Ramos (cell line): ENCODE data around the gene TMEM86B.

Experiments used
- in situ Hi-C: fragments of 300-500 bp; cut with MboI; formaldehyde crosslinking; loops from one replicate; pipeline ENCODE4 v1.14.3; 2022; ENCODE audit warnings: low sequenced_read_pairs; ENCODE audit not compliant: unreplicated experiment

The TMEM86B gene

DNA sequence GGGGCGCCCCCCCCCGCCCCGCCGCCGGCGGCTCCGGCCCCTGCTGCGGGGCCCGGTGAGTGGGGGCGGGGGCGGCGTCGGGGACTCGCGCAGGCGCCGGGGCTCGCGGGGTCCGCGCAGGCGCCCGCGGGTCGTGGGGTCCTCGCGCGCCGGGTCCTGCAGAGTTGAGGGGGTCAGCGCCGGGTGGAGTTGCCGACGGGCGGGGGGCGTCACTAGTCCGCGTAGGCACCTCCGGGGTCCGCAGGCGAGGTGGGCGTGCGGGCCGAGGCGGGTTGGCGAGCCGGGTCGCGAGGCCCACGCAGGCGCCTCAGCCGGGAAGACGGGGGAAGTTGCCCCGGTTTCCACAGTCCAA, 29.9 kb upstream of the TMEM86B start:
- in situ Hi-C loops, result no loop called here

DNA sequence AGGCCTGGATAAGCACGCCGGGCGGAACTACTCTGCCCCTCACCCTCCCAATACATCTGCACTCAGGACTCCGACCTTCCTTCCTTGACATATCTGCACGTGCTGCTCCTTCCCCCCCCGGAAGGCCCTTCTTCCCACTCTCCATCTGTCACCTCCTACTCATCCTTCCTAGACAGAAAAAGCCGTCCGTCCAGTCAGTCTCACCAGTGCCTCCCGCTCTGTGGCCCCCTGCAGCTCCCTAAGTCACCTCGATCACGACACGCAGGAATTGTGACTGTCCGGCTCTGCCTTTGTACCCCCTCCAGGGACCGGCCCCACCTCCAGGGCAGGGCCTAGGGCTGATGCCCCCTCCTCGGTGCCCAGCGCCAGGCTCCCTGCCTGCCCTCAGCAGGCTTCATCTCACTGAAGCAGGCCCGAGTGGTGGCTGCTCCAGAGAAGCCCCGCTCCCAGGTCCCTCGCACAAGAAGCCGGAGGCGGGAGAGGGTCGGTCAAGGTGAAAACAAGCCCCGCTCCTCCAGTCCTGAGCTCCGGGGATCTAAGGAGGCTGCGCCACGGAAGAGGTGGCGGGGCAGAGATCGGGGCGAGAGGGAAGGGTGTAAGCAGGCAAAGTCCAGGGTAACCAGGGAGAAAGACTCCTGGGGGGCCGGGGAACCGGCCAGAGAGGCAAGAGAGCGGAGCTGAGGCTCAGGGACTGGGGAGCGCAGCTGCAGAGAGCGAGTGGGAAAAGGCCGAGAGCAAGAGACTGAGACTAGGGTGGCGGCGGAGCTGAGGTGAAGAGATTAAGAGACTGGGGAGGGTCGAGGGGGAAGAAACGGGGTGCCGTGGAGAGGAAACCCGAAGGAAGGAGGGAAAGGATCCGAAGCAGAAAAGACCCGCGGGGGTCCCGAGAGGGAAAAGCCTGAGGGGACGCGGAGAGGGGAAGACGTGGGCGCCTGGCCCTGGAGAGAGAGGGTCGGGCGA, 29.2 kb upstream of the TMEM86B start:
- in situ Hi-C loops, result no loop called here

DNA sequence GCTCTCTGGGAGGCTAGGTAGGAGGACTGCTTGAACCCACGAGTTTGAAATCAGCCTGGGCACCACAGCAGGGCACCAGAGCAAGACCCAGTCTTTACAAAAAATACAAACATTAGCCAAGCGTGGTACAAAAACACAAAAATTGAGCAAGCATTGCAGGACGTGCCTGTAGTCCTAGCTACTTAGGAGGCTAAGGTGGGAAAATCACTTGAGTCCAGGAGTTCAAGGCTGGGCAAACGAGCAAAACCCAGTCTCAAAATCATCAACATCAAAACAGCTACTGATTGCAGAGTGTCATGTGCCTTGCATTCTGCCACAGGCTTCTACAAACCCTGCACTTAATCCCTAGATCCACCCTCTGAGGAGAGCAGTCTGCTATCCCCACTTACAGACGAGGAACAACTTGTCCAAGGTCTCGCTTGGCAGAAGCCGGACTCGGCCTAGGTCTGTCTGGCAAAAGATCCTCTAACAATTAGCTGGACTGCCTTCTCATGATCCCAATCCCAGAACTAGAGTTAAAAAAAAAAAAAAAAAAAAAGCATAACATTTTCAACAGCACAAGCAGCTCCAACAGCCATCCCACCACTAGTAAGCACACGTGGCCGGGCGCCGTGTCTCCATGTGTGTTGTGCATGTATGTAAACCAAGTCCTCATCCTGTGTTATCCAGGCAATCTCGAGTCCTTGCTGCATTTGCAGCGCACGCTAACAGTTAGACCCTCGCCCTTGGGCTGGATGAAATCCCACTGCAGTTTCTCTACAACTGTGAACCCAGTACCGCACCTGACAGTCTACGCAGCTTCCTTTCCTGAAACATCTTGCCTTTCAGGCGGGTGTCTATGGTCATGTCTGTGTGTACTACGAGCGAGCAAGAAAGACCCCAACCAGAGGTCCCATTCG, 28.2 kb upstream of the TMEM86B start:
- in situ Hi-C loops, result no loop called here

DNA sequence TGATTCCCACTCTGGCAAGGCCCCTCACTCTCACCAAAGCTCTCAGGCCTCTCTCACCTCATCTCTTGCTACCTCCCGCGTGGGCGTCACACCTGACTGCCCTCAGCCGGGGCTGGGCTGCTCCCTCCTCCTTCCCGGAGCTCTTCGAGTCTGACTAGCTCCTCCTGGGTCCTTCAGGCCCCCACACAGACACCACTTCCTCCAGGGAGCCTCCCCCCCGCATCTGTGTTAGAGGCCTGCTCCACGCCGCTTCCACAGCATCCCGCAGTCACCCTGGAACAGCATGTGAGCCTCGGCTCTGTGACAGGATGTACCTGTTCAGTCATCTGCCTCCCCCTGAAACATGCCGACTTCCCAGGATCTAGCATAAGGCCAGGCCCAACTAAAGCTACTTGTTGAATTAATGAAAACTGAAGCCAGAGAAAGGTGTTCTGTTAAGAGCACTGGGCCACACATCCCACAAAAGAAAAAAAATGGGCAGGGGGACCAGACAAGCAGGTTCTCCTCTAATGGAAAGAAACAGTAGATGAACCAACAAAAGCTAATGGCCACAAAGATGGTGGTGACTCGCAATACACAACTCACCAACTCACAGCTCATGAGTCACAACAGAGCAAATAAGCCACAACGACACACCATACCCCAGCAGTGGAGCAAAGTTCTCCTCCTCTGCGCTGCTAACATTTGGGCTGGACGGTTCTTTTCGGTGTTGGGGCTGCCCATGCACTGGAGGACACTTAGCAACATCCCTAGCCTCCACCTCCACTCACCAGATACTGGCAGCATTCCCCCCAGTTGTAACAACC, 27.3 kb upstream of the TMEM86B start:
- in situ Hi-C loops, result no loop called here

DNA sequence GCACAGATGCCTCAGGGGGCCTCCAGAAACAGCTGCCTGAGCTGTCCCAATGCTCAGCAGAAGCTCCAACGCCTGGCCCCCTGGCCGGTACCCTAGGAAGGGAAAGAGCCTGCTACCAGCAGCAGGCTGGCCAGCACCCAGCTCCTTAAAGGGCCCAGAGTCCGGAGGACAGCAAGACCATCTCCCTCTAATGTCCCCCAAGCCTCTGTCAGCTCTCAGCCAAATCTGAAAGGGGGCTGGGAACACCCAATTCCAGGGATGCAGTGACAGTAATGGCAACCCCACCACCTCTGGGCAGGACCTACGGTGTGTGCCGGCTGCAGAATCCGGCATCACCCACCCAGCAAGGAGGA, 26.0 kb upstream of the TMEM86B start:
- in situ Hi-C loops, result no loop called here

DNA sequence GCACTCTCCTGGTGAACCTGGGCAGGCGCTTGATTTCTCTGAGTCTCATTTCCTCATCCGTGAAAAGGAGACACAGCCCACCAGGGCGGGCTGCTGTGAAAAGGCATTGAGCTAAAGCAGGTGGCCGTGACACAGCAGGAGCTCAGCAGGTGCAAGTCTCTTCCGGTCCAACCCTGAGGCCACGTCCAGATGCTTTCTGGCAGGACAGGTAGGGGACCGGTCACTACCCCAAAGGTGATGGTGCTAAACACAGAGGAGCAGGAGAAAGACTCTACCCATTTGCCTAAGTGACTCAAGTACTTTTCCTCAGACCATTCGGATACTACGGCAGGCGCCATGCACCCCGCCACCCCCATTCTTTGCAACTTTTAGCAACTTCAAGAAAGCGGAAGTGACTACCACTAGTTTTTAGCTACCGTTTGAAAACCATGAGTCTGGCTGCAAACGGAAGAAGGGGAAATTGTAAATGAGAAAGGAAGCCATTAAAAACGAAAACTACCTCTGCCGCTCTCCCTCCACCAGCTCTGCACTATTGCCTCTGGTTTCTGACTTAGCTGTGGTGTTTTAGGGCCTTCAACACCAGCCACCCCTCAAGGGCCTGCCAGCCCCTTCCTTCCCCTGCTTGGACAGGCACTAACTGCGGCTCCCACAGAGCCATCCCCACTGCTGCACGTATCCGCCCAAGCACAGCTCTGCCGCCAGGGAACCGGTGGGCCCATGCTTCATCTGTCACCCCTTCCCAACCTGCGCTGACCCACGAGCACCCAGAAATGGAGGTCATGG, 25.5 kb upstream of the TMEM86B start:
- in situ Hi-C loops, result no loop called here

DNA sequence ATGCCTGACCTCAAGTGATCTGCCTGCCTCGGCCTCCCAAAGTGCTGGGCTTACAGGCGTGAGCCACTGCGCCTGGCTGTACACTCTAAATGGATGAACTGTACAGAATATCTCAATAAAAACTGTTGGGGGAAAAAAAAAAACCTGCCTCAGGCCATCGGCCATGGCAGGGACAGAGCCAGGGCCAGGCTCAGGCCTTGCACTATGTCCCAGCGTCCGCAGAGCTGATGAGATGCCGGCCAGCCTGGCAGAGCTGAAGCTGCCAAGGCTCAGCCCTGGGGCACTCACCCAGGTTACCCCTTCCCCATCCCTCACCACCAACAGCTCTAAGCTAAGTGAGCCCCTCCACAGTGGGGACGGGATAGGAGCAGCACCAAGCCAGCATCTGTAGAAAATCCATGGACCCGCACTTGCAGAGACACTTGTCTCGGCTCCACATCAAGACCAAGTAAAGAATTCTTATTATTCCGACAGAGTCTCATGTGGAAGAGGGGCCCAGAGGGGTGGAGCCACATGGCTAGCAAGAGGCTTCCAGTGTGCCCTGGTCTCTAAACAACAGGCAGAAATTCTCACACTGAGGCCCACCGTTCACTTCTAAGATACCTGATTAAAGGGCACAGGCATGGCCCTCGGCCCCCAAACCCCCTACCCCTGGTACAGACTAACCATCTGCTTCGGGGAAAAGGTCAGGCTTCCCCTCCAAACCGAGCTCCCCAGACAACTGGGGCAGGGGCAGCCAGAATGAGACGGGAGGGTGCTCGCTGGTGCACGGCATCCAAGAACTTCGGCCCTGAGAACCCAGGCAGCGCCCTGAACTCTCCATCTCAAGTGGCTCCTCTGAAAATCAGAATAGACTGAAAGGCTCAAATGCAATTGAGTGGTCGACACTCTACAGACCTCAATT, 24.4 kb upstream of the TMEM86B start:
- in situ Hi-C loops, result no loop called here

DNA sequence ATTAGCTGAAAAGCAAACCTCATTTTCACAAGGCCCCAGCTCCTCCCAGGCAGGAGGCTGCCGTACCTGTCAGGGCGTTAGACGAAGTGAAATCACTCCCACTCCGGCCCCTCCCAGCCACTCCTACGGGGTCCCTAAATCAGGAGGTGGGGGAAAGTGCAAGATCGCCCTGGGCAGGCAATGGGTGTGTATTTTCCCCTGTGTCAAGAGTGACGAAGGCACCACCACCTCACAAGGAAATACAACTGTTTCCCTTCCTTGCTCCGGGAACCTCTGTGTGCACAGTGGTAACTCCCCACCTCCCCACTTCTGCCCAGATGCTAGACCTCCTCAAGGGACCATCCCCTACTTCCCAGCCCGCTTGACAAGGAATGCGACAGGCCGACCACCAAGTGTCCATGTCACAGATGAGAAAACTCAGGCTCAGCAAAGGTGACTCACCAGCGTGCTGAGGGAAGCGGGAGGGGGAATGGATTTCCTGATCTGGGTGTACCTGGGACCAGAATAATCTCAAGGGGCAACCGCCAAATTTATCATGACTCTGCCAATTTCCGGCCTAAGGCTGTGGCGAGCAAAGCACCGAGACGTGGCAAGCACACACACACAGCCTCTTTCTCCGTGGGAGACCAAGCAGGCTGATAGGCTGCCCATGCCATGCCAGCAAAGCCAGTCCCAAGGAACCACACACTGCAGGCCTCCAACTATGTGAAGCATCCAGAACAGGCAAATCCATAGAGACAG, 22.9 kb upstream of the TMEM86B start:
- in situ Hi-C loops, result no loop called here

DNA sequence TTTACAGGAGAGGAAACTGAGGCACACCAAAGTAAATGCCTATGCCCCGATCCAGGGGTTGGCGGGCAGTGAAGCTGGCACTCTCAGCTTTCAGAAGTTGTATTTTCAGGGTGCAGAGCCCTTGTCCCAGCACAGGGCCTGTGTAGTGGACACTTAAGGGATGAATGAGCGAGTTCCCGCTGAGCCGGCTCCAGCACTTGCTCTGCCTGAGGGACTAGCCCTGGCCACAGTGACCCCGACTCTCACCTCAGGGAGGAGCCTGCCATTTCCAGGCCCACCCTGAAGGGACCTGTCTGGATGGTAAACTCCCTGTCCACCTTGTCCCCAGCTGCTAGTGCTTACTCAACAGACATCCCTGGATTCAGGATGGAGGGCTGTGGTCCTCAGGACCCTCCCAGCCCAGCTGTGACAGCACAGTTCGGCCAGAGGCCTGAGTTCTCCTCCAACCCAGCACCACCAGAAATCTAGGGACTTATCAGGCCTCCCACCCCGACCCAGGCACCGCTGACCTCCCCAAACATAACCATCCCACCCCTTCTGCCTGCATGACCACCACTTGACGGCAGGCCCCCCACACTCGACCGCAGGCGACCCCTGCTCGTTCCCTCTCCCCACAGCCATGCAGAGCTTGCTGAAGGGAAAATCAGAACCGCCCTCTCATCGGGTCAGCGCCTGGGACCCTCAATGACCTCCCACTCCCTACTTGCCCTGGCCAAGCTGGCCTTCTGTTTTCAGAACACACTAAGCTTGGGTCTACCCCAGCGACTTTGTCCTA, 21.9 kb upstream of the TMEM86B start:
- in situ Hi-C loops, result no loop called here

DNA sequence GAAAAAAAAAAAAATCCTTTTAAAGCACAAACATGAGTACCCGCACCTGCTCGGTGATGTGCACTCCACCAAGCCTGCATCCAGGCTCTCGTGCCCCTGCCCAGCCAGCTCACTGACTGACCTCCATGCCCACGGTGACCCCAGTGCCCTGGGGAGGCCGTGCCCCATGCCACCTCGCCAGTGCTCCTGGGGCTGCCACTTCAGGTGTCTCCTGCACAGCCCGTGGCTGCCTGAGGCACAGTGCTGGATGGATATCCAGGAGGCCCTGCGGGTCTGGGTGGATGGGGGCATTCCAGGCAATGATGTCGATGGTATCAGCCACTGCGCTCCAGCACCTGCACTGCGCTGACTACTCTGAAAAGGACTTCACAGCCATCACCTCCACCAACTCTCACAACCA, 21.3 kb upstream of the TMEM86B start:
- in situ Hi-C loops, result no loop called here

DNA sequence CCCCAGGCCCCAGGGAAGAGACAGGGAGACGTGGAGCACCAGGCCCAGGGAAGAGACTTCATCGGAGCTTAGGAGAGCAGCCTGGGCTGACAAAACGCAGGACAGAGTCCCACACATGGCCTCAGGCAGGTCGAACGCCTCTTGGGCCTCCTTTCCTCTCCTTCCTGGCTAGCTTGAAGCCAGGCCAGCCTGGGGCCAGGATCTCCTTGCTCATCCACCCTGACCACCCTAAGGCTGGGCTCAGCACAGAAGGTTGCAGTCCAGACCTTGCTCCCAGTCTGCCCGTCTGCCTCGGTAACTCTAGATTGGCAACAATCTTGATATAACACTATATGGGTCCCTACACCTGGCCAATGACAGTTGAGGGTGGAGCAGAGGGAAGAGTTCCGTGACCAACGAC, 20.1 kb upstream of the TMEM86B start:
- in situ Hi-C loops, result no loop called here

DNA sequence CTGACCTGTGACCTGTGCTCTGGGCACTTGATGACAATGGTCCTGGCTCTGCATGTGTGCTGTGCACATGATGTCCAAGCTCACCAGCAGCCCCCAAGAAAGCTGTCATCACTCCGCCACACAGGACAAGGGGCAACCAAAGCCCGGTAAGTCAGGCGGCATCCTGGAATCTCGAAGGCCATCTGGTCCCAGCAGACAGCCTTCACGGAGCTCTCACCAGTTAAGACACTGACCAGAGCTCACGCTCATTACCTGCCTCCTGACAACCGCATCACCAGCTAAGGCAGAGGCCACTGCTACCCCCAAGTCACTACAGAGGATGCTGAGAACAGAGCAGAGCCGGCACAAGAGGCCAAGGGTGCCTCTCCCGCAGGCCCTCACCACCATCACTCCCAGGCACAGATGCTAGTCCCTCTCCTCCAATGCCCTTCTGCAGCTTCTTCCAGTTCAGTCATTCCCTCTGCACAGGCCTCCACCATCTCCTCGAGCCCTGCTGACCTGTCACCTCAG, 19.7 kb upstream of the TMEM86B start:
- in situ Hi-C loops, result no loop called here

DNA sequence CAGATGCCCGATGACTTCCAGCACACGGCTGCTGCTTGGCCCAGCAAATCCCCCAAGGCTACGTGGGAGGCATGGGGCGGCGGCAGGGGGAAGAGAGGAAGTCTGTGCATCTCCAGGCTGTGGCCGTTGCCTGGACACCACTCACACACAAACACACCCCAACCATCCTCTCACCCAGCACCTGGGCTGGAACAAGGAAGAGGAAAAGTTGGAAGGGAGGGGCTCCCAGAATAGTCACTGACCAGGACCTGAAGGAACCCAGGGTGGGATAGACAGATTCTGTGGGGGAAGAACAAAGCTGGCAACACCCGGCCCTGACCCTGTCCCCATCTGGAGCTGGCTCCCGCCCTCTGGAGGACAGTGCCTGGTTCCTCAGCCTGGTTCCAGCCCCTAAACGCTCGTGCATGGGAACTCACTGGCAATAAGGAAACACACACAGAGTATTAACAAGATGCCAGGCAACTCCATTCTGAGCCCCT, 19.1 kb upstream of the TMEM86B start:
- in situ Hi-C loops, result no loop called here

DNA sequence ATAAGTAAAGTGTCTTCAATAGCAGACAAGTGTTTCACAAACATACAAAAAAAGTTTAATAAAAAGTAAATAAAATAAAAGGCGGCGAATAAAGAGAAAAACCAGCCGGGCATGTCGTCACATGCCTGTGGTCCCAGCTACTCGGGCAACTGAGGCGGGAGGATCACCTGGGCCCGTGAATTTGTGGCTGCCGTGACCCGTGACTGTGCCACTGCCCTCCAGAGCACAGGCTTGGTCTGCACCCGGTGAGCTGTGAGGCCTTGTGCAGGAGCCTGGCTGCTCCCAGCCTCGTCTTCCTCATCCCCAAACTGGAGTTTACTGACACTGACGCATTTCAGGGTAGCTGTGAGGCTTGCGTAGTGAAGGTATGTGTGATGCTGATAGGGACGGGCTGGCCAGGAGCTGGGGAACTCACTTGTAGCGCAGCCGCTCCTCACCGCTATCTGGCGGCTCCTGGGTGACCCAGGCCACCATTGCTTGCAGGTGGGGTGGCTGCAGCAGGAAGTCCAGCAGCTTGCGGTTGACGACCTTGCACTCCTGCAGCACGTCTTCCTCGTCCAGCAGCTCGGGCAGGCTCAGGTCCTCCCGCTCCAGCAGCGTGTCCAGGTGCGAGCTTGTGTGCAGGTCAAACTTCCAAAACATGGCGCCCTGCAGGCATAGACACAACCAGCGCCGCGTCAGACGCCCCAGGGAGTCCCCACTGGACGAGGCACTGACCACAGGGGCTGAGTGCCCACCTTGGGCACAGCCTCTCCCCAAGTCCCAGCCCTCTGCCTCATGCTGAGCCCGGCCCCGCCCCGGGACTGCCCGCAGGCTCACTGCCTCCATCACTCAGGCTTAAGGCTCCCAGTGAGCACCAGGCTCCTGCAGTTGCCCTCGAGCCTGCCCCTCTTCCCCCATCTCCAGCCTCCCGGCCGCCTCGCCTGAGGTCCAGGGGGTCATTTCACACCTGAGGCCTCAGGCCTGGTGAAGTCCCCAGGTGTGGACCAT, 18.2 kb upstream of the TMEM86B start:
- in situ Hi-C loops, result no loop called here

DNA sequence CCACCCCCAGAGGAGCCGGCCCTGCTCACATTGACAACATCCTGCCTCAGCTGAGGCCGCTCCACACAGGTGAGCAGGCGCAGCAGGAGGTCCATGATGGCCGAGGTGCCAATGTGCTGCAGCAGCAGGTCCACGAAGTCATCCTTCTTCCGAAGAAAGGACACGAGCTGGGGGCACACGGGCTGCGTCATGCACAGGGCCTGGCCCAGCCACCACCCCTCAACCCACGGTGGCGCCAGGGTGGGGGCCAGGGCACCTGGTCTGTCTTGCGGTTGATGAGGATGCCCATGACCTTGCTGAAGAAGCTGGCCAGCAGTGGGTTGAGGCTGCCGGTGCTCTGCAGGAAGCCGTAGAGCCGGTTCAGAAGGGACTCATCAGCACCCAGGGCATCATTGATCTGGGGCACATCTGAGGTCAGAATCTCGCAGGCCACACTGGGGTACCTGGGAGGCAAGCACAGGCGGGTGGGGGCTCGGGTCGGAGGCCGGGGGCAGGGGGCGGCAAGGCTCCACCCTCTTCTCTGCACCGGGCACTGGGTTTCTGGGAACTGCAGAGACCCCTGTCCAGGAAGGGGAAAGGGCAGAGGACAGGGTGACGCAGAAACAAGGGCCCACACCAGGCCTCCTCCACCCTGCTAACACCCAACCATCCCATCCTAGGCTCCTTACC, 16.8 kb upstream of the TMEM86B start:
- in situ Hi-C loops, result no loop called here
